ENCODE results near the gene PSMA7. TPM values are rescaled to one million over a fixed set of nuclear protein-coding genes. Genes with fewer than 3 reads are reported as not detected.
A peak's percentile ranks its signal among the peaks of the same experiment; 100 is the strongest.

Gene PSMA7
- 289 TPM for total RNA-seq (ENCODE audit: unreplicated experiment)
- long read RNA-seq, transcript PSMA7-203 (7 exons, 996 nt), result major isoform, 361 of 557 reads
- long read RNA-seq, transcript PSMA7-206 (4 exons, 548 nt), result minor isoform, 165 of 557 reads
- long read RNA-seq, partial matches to known transcripts, result 10 of 557 reads
- long read RNA-seq, other reads (novel, unspliced or antisense), result 17 of 557 reads

GRCh38 chr20:62143081-62143956 lies at the start of gene PSMA7, which contains the start of gene SS18L1:
Gene PSMA7 (minus strand): TSS chr20:62143394. CDS start chr20:62143303, 91 bp downstream.
Gene SS18L1 (plus strand): TSS chr20:62143769. CDS start chr20:62143821, 52 bp downstream.
- peaks cover 23% of the 10 kb centered on the region for H3K9me3 Mint-ChIP-seq (ENCODE audit: unreplicated experiment)
- no peak for TF ChIP-seq CTCF (IDR thresholded peaks at IDR 0.05; ENCODE audit: partially characterized antibody, unreplicated experiment)
- H3K36me3 Mint-ChIP-seq (ENCODE audit: unreplicated experiment), result no peaks in the 10 kb centered on the region
- H3K27ac Mint-ChIP-seq (ENCODE audit: unreplicated experiment), result peak within 1 kb of the TSS; percentile 95
- peak; percentile 89 for DNase-seq
- H3K27me3 Mint-ChIP-seq (ENCODE audit: unreplicated experiment), result peaks cover 19% of the 10 kb centered on the region
- peak within 1 kb of the TSS; percentile 98 for H3K4me3 Mint-ChIP-seq (ENCODE audit: unreplicated experiment)
- H3K4me1 Mint-ChIP-seq (ENCODE audit: low read depth, unreplicated experiment), result peaks cover 23% of the 10 kb centered on the region

GRCh38 chr20:62192635-62193034 lies 49.4 kb upstream of the PSMA7 start:
- Mint-ChIP-seq H3K27ac (ENCODE audit: unreplicated experiment) (no peak overlapping the region), H3K36me3 (ENCODE audit: unreplicated experiment) (no peaks in the 10 kb centered on the region), H3K4me3 (ENCODE audit: unreplicated experiment) (no peak overlapping the region), H3K9me3 (ENCODE audit: unreplicated experiment) (no peaks in the 10 kb centered on the region), H3K27me3 (ENCODE audit: unreplicated experiment) (no peaks in the 10 kb centered on the region), H3K4me1 (ENCODE audit: low read depth, unreplicated experiment) (peaks cover 6% of the 10 kb centered on the region)
- TF ChIP-seq CTCF (IDR thresholded peaks at IDR 0.05; ENCODE audit: partially characterized antibody, unreplicated experiment), result no peak
- DNase-seq, result peak; percentile 5

GRCh38 chr20:62191781-62192559 lies 48.8 kb upstream of the PSMA7 start:
- H3K9me3 Mint-ChIP-seq (ENCODE audit: unreplicated experiment), result no peaks in the 10 kb centered on the region

GRCh38 chr20:62190639-62191411 lies 47.6 kb upstream of the PSMA7 start:
- H3K4me3 Mint-ChIP-seq (ENCODE audit: unreplicated experiment), result no peak overlapping the region
- H3K4me1 Mint-ChIP-seq (ENCODE audit: low read depth, unreplicated experiment), result peaks cover 8% of the 10 kb centered on the region
- H3K36me3 Mint-ChIP-seq (ENCODE audit: unreplicated experiment), result no peaks in the 10 kb centered on the region
- DNase-seq, result no peak
- no peaks in the 10 kb centered on the region for H3K9me3 Mint-ChIP-seq (ENCODE audit: unreplicated experiment)
- no peak for TF ChIP-seq CTCF (IDR thresholded peaks at IDR 0.05; ENCODE audit: partially characterized antibody, unreplicated experiment)
- no peaks in the 10 kb centered on the region for H3K27me3 Mint-ChIP-seq (ENCODE audit: unreplicated experiment)
- H3K27ac Mint-ChIP-seq (ENCODE audit: unreplicated experiment), result no peak overlapping the region

More at GRCh38 chr20:62191781-62192559, 48.8 kb upstream of the PSMA7 start:
- TF ChIP-seq CTCF (IDR thresholded peaks at IDR 0.05; ENCODE audit: partially characterized antibody, unreplicated experiment), result no peak
- peak; percentile 6 for DNase-seq
- no peaks in the 10 kb centered on the region for H3K27me3 Mint-ChIP-seq (ENCODE audit: unreplicated experiment)
- no peaks in the 10 kb centered on the region for H3K36me3 Mint-ChIP-seq (ENCODE audit: unreplicated experiment)
- H3K27ac Mint-ChIP-seq (ENCODE audit: unreplicated experiment), result no peak overlapping the region
- H3K4me3 Mint-ChIP-seq (ENCODE audit: unreplicated experiment), result no peak overlapping the region
- H3K4me1 Mint-ChIP-seq (ENCODE audit: low read depth, unreplicated experiment), result peaks cover 6% of the 10 kb centered on the region
